Adrenal gland (tissue), 5 donors: Measurements from ENCODE around the gene PCDHGA2.

ENCODE experiments used
- CTCF ChIP-seq, 6 experiments: fragments of 450-650 bp in 4 of 6; fragments of 200-600 bp in 2 of 6; sonication (generic) in 1 of 6; IDR thresholded peaks; 1 replicate in 5 of 6; 2 replicates in 1 of 6; pipeline versions ENCODE4 v1.5.1 to v1.8.0; 2016 to 2021; ENCODE audit warnings: antibody characterized with exemption in 6 of 6, mild to moderate bottlenecking in 2 of 6, moderate library complexity in 1 of 6
- POLR2A ChIP-seq, 2 donors: fragments of 450-650 bp; IDR thresholded peaks; one replicate each; pipeline ENCODE4 v1.6.1; 2017; ENCODE audit warnings: antibody characterized with exemption in 2 of 2, mild to moderate bottlenecking in 2 of 2, moderate library complexity in 1 of 2
- donor health status: DM: no; HTN: no; CAD: no.

DNA sequence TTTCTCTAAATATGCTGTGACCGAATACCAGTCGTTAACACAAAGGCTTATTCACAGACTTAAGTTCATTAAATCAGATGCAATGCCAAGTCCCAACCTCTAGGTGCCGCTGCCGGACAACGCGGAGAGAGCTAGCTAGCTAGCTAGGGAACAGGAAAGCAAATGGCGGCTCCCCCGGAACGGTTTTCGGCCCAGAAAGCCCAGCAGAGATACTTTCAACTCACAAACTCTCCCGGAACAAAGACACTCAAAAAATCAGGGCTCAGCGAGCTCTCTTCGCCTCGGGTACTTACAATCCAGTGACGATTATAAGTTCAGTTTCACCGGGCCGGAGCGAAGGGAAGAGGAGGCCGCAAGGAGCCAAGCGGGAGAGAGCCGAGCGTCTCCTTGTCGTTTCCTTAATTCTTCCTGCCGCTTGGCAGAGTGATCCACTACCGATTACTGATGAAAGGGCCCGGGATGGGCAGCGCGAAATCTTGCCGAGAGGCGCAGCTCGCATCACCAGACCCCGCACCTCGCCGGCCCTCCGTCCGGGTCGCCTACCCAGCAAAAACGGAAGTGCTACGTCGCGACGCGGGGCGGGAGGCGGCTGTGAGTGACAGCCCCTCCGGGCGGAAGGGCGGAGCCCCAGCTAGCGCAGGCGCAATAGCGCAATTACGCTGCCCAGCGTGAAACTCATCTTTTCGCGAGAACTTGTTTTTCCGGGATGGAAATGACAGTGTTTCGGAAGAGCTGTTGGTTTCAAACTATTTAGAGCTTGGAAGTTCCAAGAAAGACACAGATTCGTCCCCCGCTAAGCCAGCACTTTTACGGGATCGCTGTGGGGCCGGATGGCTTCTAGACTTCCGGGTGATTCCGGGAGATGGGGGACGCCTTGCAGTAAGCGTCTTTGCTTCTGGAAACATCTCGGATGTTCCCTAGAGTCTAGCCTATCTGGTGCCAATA lies 18.1 kb upstream of the PCDHGA2 start, which contains the start of gene TAF7:
- peak; percentile 91 to 92 for TF ChIP-seq POLR2A (IDR thresholded peaks at IDR 0.05)
- peak; percentile 56 to 84 (median 71) for TF ChIP-seq CTCF (IDR thresholded peaks at IDR 0.05)
